Cardiac muscle cell (in vitro differentiated cells and primary cell): ENCODE data around the gene BDKRB1. TPM values are rescaled to one million over a fixed set of nuclear protein-coding genes. Genes with fewer than 3 reads are reported as not detected.

ENCODE experiments used
- DNase-seq, 2 donors: peaks; one replicate each; pipeline versions ENCODE4 v3.0.0 to v3.0.0-alpha.2; 2010 to 2017; ENCODE audit warnings: low read depth in 1 of 2, low spot score in 1 of 2
- H3K27ac ChIP-seq: fragments of 200-600 bp; sonication (generic); 2 replicates; pipeline ENCODE4 v1.5.1; 2016
- H3K27me3 ChIP-seq: fragments of 200-600 bp; sonication (generic); 2 replicates; pipeline ENCODE4 v1.6.0; 2016; ENCODE audit warnings: control low read depth
- H3K36me3 ChIP-seq: fragments of 200-600 bp; sonication (generic); 2 replicates; pipeline ENCODE4 v1.5.1; 2016; ENCODE audit warnings: control low read depth
- H3K4me1 ChIP-seq: fragments of 200-600 bp; sonication (generic); 2 replicates; pipeline ENCODE4 v1.8.1; 2017; ENCODE audit warnings: low read depth, mild to moderate bottlenecking, mixed run types
- H3K4me3 ChIP-seq: fragments of 200-600 bp; sonication (generic); 2 replicates; pipeline ENCODE4 v1.5.1; 2016; ENCODE audit warnings: mild to moderate bottlenecking
- H3K9me3 ChIP-seq: fragments of 200-600 bp; sonication (generic); 2 replicates; pipeline ENCODE4 v1.5.1; 2017; ENCODE audit warnings: low read depth, mild to moderate bottlenecking, control low read depth
- polyA plus RNA-seq: library from polyadenylated mRNA; unstranded; fragments of >200 nt; fragmentation: Nextera tagmentation; extraction: Ambion mirVana; gene quantifications from 2 replicates; pipeline ENCODE4 v1.2.1, GENCODE V29; 2016
- total RNA-seq: library from RNA; depleted of rRNA; stranded (reverse); fragments of >200 nt; gene quantifications from 2 replicates; pipeline ENCODE4 v1.2.3, GENCODE V29; 2016
- TF ChIP-seq, protein P1 (sequence below): IDR thresholded peaks from 2 replicates; pipeline ENCODE4 v1.5.1; 2012; ENCODE audit warnings: low read depth, mild to moderate bottlenecking, low read length

BDKRB1 gene
- total and polyA plus RNA-seq, 2 experiments from 2014 or later, result 0.09 TPM; not detected in 1

GRCh38 chr14:96286251-96286650 is 30.2 kb downstream of the BDKRB1 start:
- H3K27ac ChIP-seq, result peak overlapping the region; percentile 91
- no peak overlapping the region for H3K4me3 ChIP-seq
- peaks cover 13% of the 10 kb centered on the region for H3K36me3 ChIP-seq

GRCh38 chr14:96287856-96288255 is 31.8 kb downstream of the BDKRB1 start:
- Histone ChIP-seq H3K4me1 (peaks cover 26% of the 10 kb centered on the region), H3K36me3 (peaks cover 16% of the 10 kb centered on the region), H3K27me3 (no peaks in the 10 kb centered on the region), H3K27ac (peak overlapping the region; percentile 79), H3K4me3 (no peak overlapping the region), H3K9me3 (no peaks in the 10 kb centered on the region)
- TF ChIP-seq, protein P1, sequence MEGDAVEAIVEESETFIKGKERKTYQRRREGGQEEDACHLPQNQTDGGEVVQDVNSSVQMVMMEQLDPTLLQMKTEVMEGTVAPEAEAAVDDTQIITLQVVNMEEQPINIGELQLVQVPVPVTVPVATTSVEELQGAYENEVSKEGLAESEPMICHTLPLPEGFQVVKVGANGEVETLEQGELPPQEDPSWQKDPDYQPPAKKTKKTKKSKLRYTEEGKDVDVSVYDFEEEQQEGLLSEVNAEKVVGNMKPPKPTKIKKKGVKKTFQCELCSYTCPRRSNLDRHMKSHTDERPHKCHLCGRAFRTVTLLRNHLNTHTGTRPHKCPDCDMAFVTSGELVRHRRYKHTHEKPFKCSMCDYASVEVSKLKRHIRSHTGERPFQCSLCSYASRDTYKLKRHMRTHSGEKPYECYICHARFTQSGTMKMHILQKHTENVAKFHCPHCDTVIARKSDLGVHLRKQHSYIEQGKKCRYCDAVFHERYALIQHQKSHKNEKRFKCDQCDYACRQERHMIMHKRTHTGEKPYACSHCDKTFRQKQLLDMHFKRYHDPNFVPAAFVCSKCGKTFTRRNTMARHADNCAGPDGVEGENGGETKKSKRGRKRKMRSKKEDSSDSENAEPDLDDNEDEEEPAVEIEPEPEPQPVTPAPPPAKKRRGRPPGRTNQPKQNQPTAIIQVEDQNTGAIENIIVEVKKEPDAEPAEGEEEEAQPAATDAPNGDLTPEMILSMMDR, result no peak
- no peak for DNase-seq

More at GRCh38 chr14:96286251-96286650, 30.2 kb downstream of the BDKRB1 start:
- TF ChIP-seq, protein P1, result no peak
- Histone ChIP-seq H3K9me3 (no peaks in the 10 kb centered on the region), H3K4me1 (peaks cover 26% of the 10 kb centered on the region), H3K27me3 (no peaks in the 10 kb centered on the region)
- no peak for DNase-seq

DNA sequence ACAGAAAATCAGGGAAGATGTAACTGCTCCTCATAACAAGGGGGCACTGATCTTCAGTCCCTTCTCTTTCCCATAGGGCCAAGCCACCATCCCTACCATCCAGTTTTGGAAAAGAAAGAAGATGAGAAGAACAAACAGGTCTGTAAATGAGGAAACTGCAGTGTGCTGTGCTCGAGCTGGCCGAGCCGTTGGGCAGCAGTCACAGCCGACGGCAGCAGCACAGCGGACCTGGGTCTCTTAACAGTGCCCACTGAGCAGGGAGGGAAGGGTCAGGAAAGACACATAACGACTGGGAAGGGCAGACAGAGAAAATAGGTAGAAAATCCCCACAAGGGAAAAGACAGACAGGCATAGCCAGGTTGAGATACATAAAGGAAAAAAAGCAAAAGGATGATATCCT is 38.2 kb downstream of the BDKRB1 start:
- Histone ChIP-seq H3K9me3 (no peaks in the 10 kb centered on the region), H3K36me3 (peaks cover 18% of the 10 kb centered on the region), H3K27me3 (no peaks in the 10 kb centered on the region), H3K4me3 (no peak overlapping the region), H3K4me1 (no peaks in the 10 kb centered on the region), H3K27ac (no peak overlapping the region)
- TF ChIP-seq, protein P1, result no peak
- DNase-seq, result no peak

DNA sequence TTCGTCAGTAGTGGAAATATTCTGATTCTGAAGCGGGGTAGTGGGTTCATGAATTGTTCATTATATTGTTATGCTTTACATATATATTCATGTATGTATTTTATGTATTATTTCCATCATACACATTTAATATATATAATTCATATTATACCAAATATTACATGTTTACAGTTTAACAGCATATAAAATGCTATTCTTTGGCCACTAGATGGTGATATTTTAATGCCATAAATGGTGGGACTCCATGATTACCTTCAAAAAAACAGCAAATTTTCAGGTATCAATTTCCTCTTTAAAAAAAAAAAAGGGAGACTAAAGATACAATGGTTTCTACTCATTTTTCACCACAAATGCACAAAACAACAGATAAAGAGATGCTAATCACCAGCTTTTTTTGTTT is 41.0 kb downstream of the BDKRB1 start:
- Histone ChIP-seq H3K4me3 (no peak overlapping the region), H3K9me3 (no peaks in the 10 kb centered on the region), H3K27ac (no peak overlapping the region), H3K4me1 (no peaks in the 10 kb centered on the region), H3K27me3 (no peaks in the 10 kb centered on the region), H3K36me3 (peaks cover 11% of the 10 kb centered on the region)
- TF ChIP-seq, protein P1, result peak; percentile 49
- DNase-seq, result peak in 1 of 2 donors; percentile 30

GRCh38 chr14:96297997-96298515 is 42.0 kb downstream of the BDKRB1 start:
- TF ChIP-seq, protein P1, result no peak
- Histone ChIP-seq H3K4me1 (no peaks in the 10 kb centered on the region), H3K4me3 (no peak overlapping the region), H3K27me3 (no peaks in the 10 kb centered on the region), H3K36me3 (peaks cover 16% of the 10 kb centered on the region), H3K27ac (no peak overlapping the region), H3K9me3 (no peaks in the 10 kb centered on the region)
- DNase-seq, result no peak
